Heart right ventricle (tissue), 16 donors: ENCODE results near the gene PTPRM. TPM values are rescaled to one million over a fixed set of nuclear protein-coding genes. Genes with fewer than 3 reads are reported as not detected.

ENCODE experiments used
- ATAC-seq, 8 donors: fragments of 200-7000 bp; cut with Tn5 transposase; one replicate each; pipeline ENCODE4 v1.9.1; 2020; ENCODE audit warnings: mild to moderate bottlenecking in 8 of 8, moderate library complexity in 8 of 8, moderate number of reproducible peaks in 1 of 8
- DNase-seq, 2 donors: peaks; one replicate each; pipeline ENCODE4 v3.0.0-alpha.2; 2020
- H3K27ac ChIP-seq, 10 donors: fragments of 200-600 bp; sonication (generic) in 2 of 10; one replicate each; pipeline versions ENCODE4 v1.5.0 to v1.8.0; 2020 to 2022; ENCODE audit warnings: mild to moderate bottlenecking in 3 of 10
- H3K27me3 ChIP-seq, 7 donors: fragments of 200-600 bp; one replicate each; pipeline ENCODE4 v1.8.0; 2021 to 2022; ENCODE audit warnings: mild to moderate bottlenecking in 2 of 7
- H3K36me3 ChIP-seq, 9 donors: fragments of 200-600 bp; sonication (generic) in 1 of 9; one replicate each; pipeline versions ENCODE4 v1.5.0 to v1.8.0; 2020 to 2022; ENCODE audit warnings: mild to moderate bottlenecking in 2 of 9
- H3K4me1 ChIP-seq, 9 donors: fragments of 200-600 bp; sonication (generic) in 1 of 9; one replicate each; pipeline versions ENCODE4 v1.5.0 to v1.8.0; 2020 to 2022; ENCODE audit warnings: mild to moderate bottlenecking in 4 of 9
- H3K4me3 ChIP-seq, 10 donors: fragments of 200-600 bp; sonication (generic) in 2 of 10; one replicate each; pipeline versions ENCODE4 v1.5.0 to v1.8.0; 2020 to 2022; ENCODE audit warnings: mild to moderate bottlenecking in 7 of 10, moderate library complexity in 2 of 10
- H3K9me3 ChIP-seq, 11 donors: fragments of 200-600 bp in 10 of 11; sonication (generic) in 2 of 11; one replicate each; pipeline versions ENCODE4 v1.5.0 to v1.8.0; 2013 to 2022; ENCODE audit warnings: mild to moderate bottlenecking in 2 of 11, control low read depth in 1 of 11, moderate library complexity in 1 of 11
- CTCF ChIP-seq, 9 donors: fragments of 200-600 bp; sonication (generic) in 2 of 9; IDR thresholded peaks; one replicate each; pipeline versions ENCODE4 v1.5.0 to v1.8.0; 2021 to 2022; ENCODE audit warnings: antibody characterized with exemption in 9 of 9, mild to moderate bottlenecking in 5 of 9, moderate library complexity in 1 of 9
- WGBS, 2 donors: extraction: QIAGEN DNeasy Blood & Tissue Kit; methylation state at CpG; one replicate each; pipeline ENCODE4 v1.1.7; 2013; ENCODE audit warnings: inconsistent platforms in 1 of 2; 5-methylcytosine and 5-hydroxymethylcytosine counted together
- intact Hi-C, 10 donors: fragments of 100-400 bp; cut with DNase I; formaldehyde crosslinking; loops; one replicate each; pipeline versions ENCODE4 v1.11.1 to v1.14.2; 2022
- polyA plus RNA-seq, 2 donors: library from polyadenylated mRNA; stranded (reverse); fragments of 200-250 nt; gene quantifications; one replicate each; pipeline ENCODE4 v1.2.3, GENCODE V29; 2013
- total RNA-seq, 10 donors: library from RNA; stranded (reverse); fragmentation: NEBNext Ultra II Directional in 3 of 10; extraction: Animal tissue kit (Norgen Biotek cat#: 25700) in 3 of 10; gene quantifications; one replicate each; pipeline versions ENCODE4 v1.2.1 to v1.2.4, GENCODE V29; 2021 to 2023
- donor health status: Arrhythmogenic right ventricular cardiomyopathy.
- donor health status: ischemic (EF 13 %, LVEDD 7.1; RV severe dilation, severe dysfunction).
- donor health status: healthy with polysubstance abuse.
- donor health status: DM: no; HTN: yes; CAD: no.
- donor health status: DM: no; HTN: no; CAD: no.
- donor health status: ischemic (EF 25% LVEDD 6.9; RV normal size, moderate dysfunction).
- donor health status: ischemic (EF 25% LVEDD 5.7; RV mildly dilated, moderate dysfunction).
- donor health status: healthy.
- donor health status: DM: yes; HTN: yes; CAD: no.
- donor health status: Ischemic cardiomyopathy.
- donor health status: ischemic (EF 35%, LVEDD 5.7; RV mildly dilated, moderate dysfunction).
- donor health status: nonischemic (EF 11% LVEDD 7.7; RV severe dilation, severe dysfunction).
- donor health status: DM: yes; HTN: yes; CAD: no.
- donor health status: PGD.
- donor health status: ischemic (EF 29% LVEDD 5.4; RV normal size, mild dysfunction).
- donor health status: nonischemic (EF 23%, LVEDD 6.1; RV moderate dilation, normal function).

The PTPRM gene
- total and polyA plus RNA-seq, 12 donors, result 81.7 to 170 (median 132) TPM

GRCh38 chr18:7895346-7895745 is 328.2 kb downstream of the PTPRM start:
- H3K36me3 ChIP-seq, result no peaks in the 10 kb centered on the region
- DNase-seq, result no peak
- no peak overlapping the region for H3K4me3 ChIP-seq
- WGBS, 2 donors, result 69 to 73% methylated on average over 5 of the region's 5 CpGs
- intact Hi-C loops, result no loop called here
- ATAC-seq, result peak in 2 of 8 donors; percentile 42 to 55
- no peaks in the 10 kb centered on the region for H3K9me3 ChIP-seq
- TF ChIP-seq CTCF (IDR thresholded peaks at IDR 0.05), result no peak
- no peak overlapping the region for H3K27ac ChIP-seq
- peaks cover 3 to 57% (median 35%) of the 10 kb centered on the region in 9 donors for H3K4me1 ChIP-seq
- no peaks in the 10 kb centered on the region for H3K27me3 ChIP-seq

- H3K9me3 ChIP-seq, result no peaks in the 10 kb centered on the region
- H3K27ac ChIP-seq, result peak overlapping the region in 1 of 10 donors; percentile 23
- intact Hi-C loops, result no loop called here
- no peaks in the 10 kb centered on the region for H3K36me3 ChIP-seq
- no peak for TF ChIP-seq CTCF (IDR thresholded peaks at IDR 0.05)
- DNase-seq (no peak), ATAC-seq (no peak)
- H3K4me1 ChIP-seq, result peaks cover 3 to 57% (median 35%) of the 10 kb centered on the region in 9 donors
- H3K4me3 ChIP-seq, result no peak overlapping the region
- H3K27me3 ChIP-seq, result no peaks in the 10 kb centered on the region
- 88 to 96% methylated on average over 3 of the region's 3 CpGs for WGBS, 2 donors
Measured at GRCh38 chr18:7896161-7896560, 329.0 kb downstream of the PTPRM start.

- DNase-seq, result no peak
- Histone ChIP-seq H3K36me3 (no peaks in the 10 kb centered on the region), H3K4me1 (peaks cover 3 to 58% (median 37%) of the 10 kb centered on the region in 9 donors), H3K27me3 (no peaks in the 10 kb centered on the region), H3K9me3 (no peaks in the 10 kb centered on the region), H3K4me3 (no peak overlapping the region), H3K27ac (peak overlapping the region in 5 of 10 donors; percentile 10 to 46 (median 38))
- intact Hi-C loops, result no loop called here
- WGBS, 2 donors, result 63 to 68% methylated on average over 6 of the region's 6 CpGs
- ATAC-seq, result peak; percentile 32 to 66 (median 45)
- no peak for TF ChIP-seq CTCF (IDR thresholded peaks at IDR 0.05)
Measured at GRCh38 chr18:7896805-7897518, 329.8 kb downstream of the PTPRM start.

DNA sequence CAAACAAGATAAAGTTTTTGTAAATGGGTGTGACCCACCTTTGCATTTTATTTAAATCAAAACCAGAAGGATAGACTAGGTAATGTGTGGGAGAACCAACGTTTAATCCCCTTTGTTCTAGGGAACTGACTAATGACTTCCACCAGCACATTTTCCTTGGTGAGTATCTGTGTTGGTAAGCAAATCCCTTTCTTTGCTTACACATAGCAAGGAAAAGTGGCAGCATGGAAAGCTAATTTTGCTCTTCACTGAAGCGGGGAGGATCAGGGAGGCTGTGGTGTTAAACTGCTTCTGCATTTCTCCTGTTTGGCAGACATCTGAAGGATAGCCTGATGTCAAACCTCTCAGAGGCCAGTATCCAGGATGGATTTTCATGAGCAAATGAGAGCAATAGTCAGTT is 331.1 kb downstream of the PTPRM start:
- intact Hi-C loops, result no loop called here
- no peak for TF ChIP-seq CTCF (IDR thresholded peaks at IDR 0.05)
- no peak overlapping the region for H3K4me3 ChIP-seq
- no peaks in the 10 kb centered on the region for H3K9me3 ChIP-seq
- no peaks in the 10 kb centered on the region for H3K27me3 ChIP-seq
- no peaks in the 10 kb centered on the region for H3K36me3 ChIP-seq
- WGBS, 2 donors, result 67 to 73% methylated on average over 2 of the region's 2 CpGs
- H3K27ac ChIP-seq, result peak overlapping the region in 1 of 10 donors; percentile 46
- DNase-seq (no peak), ATAC-seq (no peak)
- H3K4me1 ChIP-seq, result peaks cover 3 to 63% (median 42%) of the 10 kb centered on the region in 9 donors
